Activated B cell treated with CpG ODN at 0.5 μM for 24 hours (primary cell): ENCODE data around the gene CNIH2. TPM values are rescaled to one million over a fixed set of nuclear protein-coding genes. Genes with fewer than 3 reads are reported as not detected.
"Not testable (repeated sequence)": the region's sequence is repeated elsewhere in the genome, so short reads cannot be mapped to it uniquely, and the experiment has no call there.

ENCODE experiments used
- ATAC-seq: fragments of 200-7000 bp; cut with Tn5 transposase; one replicate; pipeline ENCODE4 v1.10.0; 2021; ENCODE audit warnings: low read depth, mild to moderate bottlenecking, moderate library complexity
- CTCF ChIA-PET: fragments of 350-600 bp; sonication (Branson Sonifier 250); formaldehyde crosslinking; loops from one replicate; lab custom pipeline; 2021; ENCODE audit warnings: antibody characterized with exemption; lab: Charles Lee
- POLR2A ChIA-PET: fragments of 350-600 bp; sonication (Branson Sonifier 250); formaldehyde crosslinking; loops from one replicate; lab custom pipeline; 2021; ENCODE audit warnings: antibody characterized with exemption; lab: Charles Lee
- DNase-seq: peaks from one replicate; pipeline ENCODE4 v3.0.0; 2022
- H3K27ac Mint-ChIP-seq: one replicate; pipeline ENCODE4 v1.8.0; 2020; ENCODE audit warnings: mixed read lengths
- H3K27me3 Mint-ChIP-seq: one replicate; pipeline ENCODE4 v1.8.0; 2021; ENCODE audit warnings: mixed read lengths
- H3K36me3 Mint-ChIP-seq: one replicate; pipeline ENCODE4 v1.8.0; 2021; ENCODE audit warnings: low read depth, mixed read lengths
- H3K4me1 Mint-ChIP-seq: one replicate; pipeline ENCODE4 v1.8.0; 2021; ENCODE audit warnings: mixed read lengths
- H3K4me3 Mint-ChIP-seq: one replicate; pipeline ENCODE4 v1.8.0; 2020; ENCODE audit warnings: mild to moderate bottlenecking, mixed read lengths
- H3K9me3 Mint-ChIP-seq: one replicate; pipeline ENCODE4 v1.8.0; 2020; ENCODE audit warnings: mixed read lengths
- CTCF ChIP-seq: fragments of 200-600 bp; IDR thresholded peaks from one replicate; pipeline ENCODE4 v1.8.0; 2022; ENCODE audit warnings: antibody characterized with exemption, mild to moderate bottlenecking
- intact Hi-C: fragments of 100-400 bp; cut with micrococcal nuclease; formaldehyde crosslinking; loops from one replicate; pipeline ENCODE4 v1.15.1; 2024
- total RNA-seq: library from RNA; stranded (reverse); gene quantifications from 2 replicates; pipeline ENCODE4 v1.2.3, GENCODE V29; 2022

Gene CNIH2
- total RNA-seq, 1 donor from 2014 or later = 0.93 TPM

GRCh38 chr11:66299186-66299585, 21.2 kb downstream of the CNIH2 start:
- ChIA-PET POLR2A (interaction anchor here (0.6 kb wide), 1 partner anchor 271 kb away, joined by 9 read pairs; no protein-coding TSS in a partner anchor), CTCF (no interaction called here)
- no peak for TF ChIP-seq CTCF
- no peak overlapping the region for H3K4me3 Mint-ChIP-seq
- DNase-seq (no peak), ATAC-seq (no peak)
- H3K4me1 Mint-ChIP-seq = no peaks in the 10 kb centered on the region
- no peaks in the 10 kb centered on the region for H3K36me3 Mint-ChIP-seq
- peaks cover 6% of the 10 kb centered on the region for H3K27me3 Mint-ChIP-seq
- no peaks in the 10 kb centered on the region for H3K9me3 Mint-ChIP-seq
- no peak overlapping the region for H3K27ac Mint-ChIP-seq
- intact Hi-C loops = no loop called here

GRCh38 chr11:66302656-66303055, 24.7 kb downstream of the CNIH2 start:
- ATAC-seq (no peak), DNase-seq (no peak)
- no peak overlapping the region for H3K27ac Mint-ChIP-seq
- no peak overlapping the region for H3K4me3 Mint-ChIP-seq
- ChIA-PET CTCF (interaction anchor here (0.7 kb wide), 1 partner anchor 9 kb away, joined by 3 read pairs; no protein-coding TSS in a partner anchor), POLR2A (no interaction called here)
- intact Hi-C loops = no loop called here
- no peaks in the 10 kb centered on the region for H3K9me3 Mint-ChIP-seq
- H3K36me3 Mint-ChIP-seq = no peaks in the 10 kb centered on the region
- H3K4me1 Mint-ChIP-seq = no peaks in the 10 kb centered on the region
- H3K27me3 Mint-ChIP-seq = peaks cover 2% of the 10 kb centered on the region
- no peak for TF ChIP-seq CTCF

GRCh38 chr11:66309475-66309874, 31.5 kb downstream of the CNIH2 start:
- Mint-ChIP-seq H3K36me3 (peaks cover 2% of the 10 kb centered on the region), H3K4me1 (peaks cover 21% of the 10 kb centered on the region), H3K27ac (no peak overlapping the region), H3K9me3 (no peaks in the 10 kb centered on the region), H3K27me3 (no peaks in the 10 kb centered on the region), H3K4me3 (no peak overlapping the region)
- POLR2A ChIA-PET = no interaction called here
- CTCF ChIA-PET = interaction anchor here (1.1 to 5.1 kb wide), 2 partner anchors 22 to 77 kb away, joined by 3 to 67 read pairs; no protein-coding TSS in a partner anchor
- no peak for ATAC-seq
- TF ChIP-seq CTCF = no peak
- no peak for DNase-seq
- intact Hi-C loops = no loop called here

GRCh38 chr11:66310324-66310723, 32.3 kb downstream of the CNIH2 start:
- ChIA-PET POLR2A (interaction anchor here (3.3 kb wide), 1 partner anchor 21 kb away, joined by 26 read pairs; the partner anchor contains the start of gene YIF1A), CTCF (interaction anchor here (1.1 to 5.1 kb wide), 3 partner anchors 21 to 170 kb away, joined by 3 to 67 read pairs (median 7); partner anchors contain the start of gene DPP3)
- Mint-ChIP-seq H3K36me3 (peaks cover 2% of the 10 kb centered on the region), H3K27me3 (no peaks in the 10 kb centered on the region), H3K9me3 (no peaks in the 10 kb centered on the region), H3K4me3 (no peak overlapping the region), H3K4me1 (peaks cover 24% of the 10 kb centered on the region), H3K27ac (no peak overlapping the region)
- ATAC-seq = no peak
- DNase-seq = no peak
- no peak for TF ChIP-seq CTCF
- intact Hi-C loops = no loop called here

GRCh38 chr11:66310803-66311440, 32.9 kb downstream of the CNIH2 start:
- H3K27me3 Mint-ChIP-seq, ATAC-seq, H3K36me3 Mint-ChIP-seq, DNase-seq, H3K4me3 Mint-ChIP-seq, H3K27ac Mint-ChIP-seq, intact Hi-C loops, H3K9me3 Mint-ChIP-seq: not testable (repeated sequence)
- ChIA-PET CTCF (interaction anchor here (0.6 to 5.1 kb wide), 20 partner anchors 11 to 437 kb away, joined by 3 to 67 read pairs (median 6); partner anchors contain the start of genes BRMS1, DPP3, MRPL11 and RBM4B), POLR2A (interaction anchor here (1.0 to 3.3 kb wide), 10 partner anchors 16 to 532 kb away, joined by 3 to 26 read pairs (median 6); partner anchors contain the start of genes RCE1, RIN1, SLC29A2 and YIF1A)
- H3K4me1 Mint-ChIP-seq = peaks cover 27% of the 10 kb centered on the region
